ENCODE data around the gene SRRM1.
"Not testable (repeated sequence)": the region's sequence is repeated elsewhere in the genome, so short reads cannot be mapped to it uniquely, and the experiment has no call there.

Gene SRRM1

GRCh38 chr1:24709791-24710441 lies 66.8 kb downstream of the SRRM1 start:
- no peak overlapping the region for H3K4me3 ChIP-seq (ENCODE audit: low read length)
- no peak for TF ChIP-seq ZNF274 (IDR thresholded peaks at IDR 0.05; ENCODE audit: low read depth, low read length)

GRCh38 chr1:24711329-24711728 lies 68.2 kb downstream of the SRRM1 start:
- no peak for TF ChIP-seq ZNF274 (IDR thresholded peaks at IDR 0.05; ENCODE audit: low read depth, low read length)
- no peak overlapping the region for H3K4me3 ChIP-seq (ENCODE audit: low read length)

GRCh38 chr1:24713176-24713575 lies 70.1 kb downstream of the SRRM1 start:
- H3K4me3 ChIP-seq (ENCODE audit: low read length): no peak overlapping the region
- no peak for TF ChIP-seq ZNF274 (IDR thresholded peaks at IDR 0.05; ENCODE audit: low read depth, low read length)

- no peak for TF ChIP-seq ZNF274 (IDR thresholded peaks at IDR 0.05; ENCODE audit: low read depth, low read length)
These were observed 70.6 kb downstream of the SRRM1 start for GRCh38 chr1:24713736-24714135.

GRCh38 chr1:24714859-24715520 lies 71.9 kb downstream of the SRRM1 start:
- no peak for TF ChIP-seq ZNF274 (IDR thresholded peaks at IDR 0.05; ENCODE audit: low read depth, low read length)
- H3K4me3 ChIP-seq (ENCODE audit: low read length): no peak overlapping the region

More at GRCh38 chr1:24713736-24714135, 70.6 kb downstream of the SRRM1 start:
- H3K4me3 ChIP-seq (ENCODE audit: low read length): no peak overlapping the region

GRCh38 chr1:24715658-24716057 lies 72.6 kb downstream of the SRRM1 start:
- H3K4me3 ChIP-seq (ENCODE audit: low read length): no peak overlapping the region
- TF ChIP-seq ZNF274 (IDR thresholded peaks at IDR 0.05; ENCODE audit: low read depth, low read length): no peak

GRCh38 chr1:24717887-24718650 lies 75.0 kb downstream of the SRRM1 start:
- no peak for TF ChIP-seq ZNF274 (IDR thresholded peaks at IDR 0.05; ENCODE audit: low read depth, low read length)

GRCh38 chr1:24720152-24720551 lies 77.0 kb downstream of the SRRM1 start:
- no peak for TF ChIP-seq ZNF274 (IDR thresholded peaks at IDR 0.05; ENCODE audit: low read depth, low read length)
- no peak overlapping the region for H3K4me3 ChIP-seq (ENCODE audit: low read length)

More at GRCh38 chr1:24717887-24718650, 75.0 kb downstream of the SRRM1 start:
- no peak overlapping the region for H3K4me3 ChIP-seq (ENCODE audit: low read length)

- no peak for TF ChIP-seq ZNF274 (IDR thresholded peaks at IDR 0.05; ENCODE audit: low read depth, low read length)
- H3K4me3 ChIP-seq (ENCODE audit: low read length): no peak overlapping the region
These were observed 78.4 kb downstream of the SRRM1 start for GRCh38 chr1:24721533-24721932.

- not testable (repeated sequence) for H3K4me3 ChIP-seq (ENCODE audit: low read length)
These were observed 79.3 kb downstream of the SRRM1 start for GRCh38 chr1:24722073-24723035.
